ENCODE results near the gene KRT4. TPM values are rescaled to one million over a fixed set of nuclear protein-coding genes. Genes with fewer than 3 reads are reported as not detected.

The KRT4 gene
- polyA plus RNA-seq, 1 donor from 2014 or later: not detected

GRCh38 chr12:52765702-52766101 is 48.2 kb downstream of the KRT4 start:
- Histone ChIP-seq H3K79me2 (replicated peaks; ENCODE audit: insufficient read depth, low read length) (no peaks in the 10 kb centered on the region), H3K27ac (ENCODE audit: low read length) (no peak overlapping the region), H3K4me2 (ENCODE audit: low read length) (no peak overlapping the region), H3K27me3 (ENCODE audit: insufficient read depth, low read depth, low read length) (no peaks in the 10 kb centered on the region), H3K9me3 (ENCODE audit: low read length) (no peaks in the 10 kb centered on the region), H3K9ac (ENCODE audit: low read length) (no peak overlapping the region), H3F3A (ENCODE audit: insufficient read depth, low read length, poor library complexity, severe bottlenecking) (no peaks in the 10 kb centered on the region), H2AFZ (ENCODE audit: low read depth, low read length) (no peak overlapping the region), H3K9me2 (ENCODE audit: insufficient read depth, low read length) (no peaks in the 10 kb centered on the region), H4K20me1 (ENCODE audit: insufficient read depth) (no peaks in the 10 kb centered on the region), H3K4me3 (ENCODE audit: low read length) (no peak overlapping the region), H3K36me3 (ENCODE audit: insufficient read depth, low read length) (no peaks in the 10 kb centered on the region)
- TF ChIP-seq, protein P1, sequence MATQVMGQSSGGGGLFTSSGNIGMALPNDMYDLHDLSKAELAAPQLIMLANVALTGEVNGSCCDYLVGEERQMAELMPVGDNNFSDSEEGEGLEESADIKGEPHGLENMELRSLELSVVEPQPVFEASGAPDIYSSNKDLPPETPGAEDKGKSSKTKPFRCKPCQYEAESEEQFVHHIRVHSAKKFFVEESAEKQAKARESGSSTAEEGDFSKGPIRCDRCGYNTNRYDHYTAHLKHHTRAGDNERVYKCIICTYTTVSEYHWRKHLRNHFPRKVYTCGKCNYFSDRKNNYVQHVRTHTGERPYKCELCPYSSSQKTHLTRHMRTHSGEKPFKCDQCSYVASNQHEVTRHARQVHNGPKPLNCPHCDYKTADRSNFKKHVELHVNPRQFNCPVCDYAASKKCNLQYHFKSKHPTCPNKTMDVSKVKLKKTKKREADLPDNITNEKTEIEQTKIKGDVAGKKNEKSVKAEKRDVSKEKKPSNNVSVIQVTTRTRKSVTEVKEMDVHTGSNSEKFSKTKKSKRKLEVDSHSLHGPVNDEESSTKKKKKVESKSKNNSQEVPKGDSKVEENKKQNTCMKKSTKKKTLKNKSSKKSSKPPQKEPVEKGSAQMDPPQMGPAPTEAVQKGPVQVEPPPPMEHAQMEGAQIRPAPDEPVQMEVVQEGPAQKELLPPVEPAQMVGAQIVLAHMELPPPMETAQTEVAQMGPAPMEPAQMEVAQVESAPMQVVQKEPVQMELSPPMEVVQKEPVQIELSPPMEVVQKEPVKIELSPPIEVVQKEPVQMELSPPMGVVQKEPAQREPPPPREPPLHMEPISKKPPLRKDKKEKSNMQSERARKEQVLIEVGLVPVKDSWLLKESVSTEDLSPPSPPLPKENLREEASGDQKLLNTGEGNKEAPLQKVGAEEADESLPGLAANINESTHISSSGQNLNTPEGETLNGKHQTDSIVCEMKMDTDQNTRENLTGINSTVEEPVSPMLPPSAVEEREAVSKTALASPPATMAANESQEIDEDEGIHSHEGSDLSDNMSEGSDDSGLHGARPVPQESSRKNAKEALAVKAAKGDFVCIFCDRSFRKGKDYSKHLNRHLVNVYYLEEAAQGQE (IDR thresholded peaks at IDR 0.05; ENCODE audit: borderline replicate concordance): no peak
- TF ChIP-seq CTCF (IDR thresholded peaks at IDR 0.05; ENCODE audit: poor library complexity, severe bottlenecking) (no peak), EZH2 (IDR thresholded peaks at IDR 0.05; ENCODE audit: borderline replicate concordance, insufficient read depth, low read length, poor library complexity, severe bottlenecking) (no peak), POLR2AphosphoS5 (IDR thresholded peaks at IDR 0.05) (no peak), EP300 (conservative IDR thresholded peaks at IDR 0.05; ENCODE audit: poor library complexity, severe bottlenecking) (no peak), TAF1 (IDR thresholded peaks at IDR 0.05; ENCODE audit: low read depth) (no peak), SMC3 (conservative IDR thresholded peaks at IDR 0.05; ENCODE audit: poor library complexity) (no peak), RAD21 (conservative IDR thresholded peaks at IDR 0.05) (no peak), MXI1 (conservative IDR thresholded peaks at IDR 0.05; ENCODE audit: poor library complexity, severe bottlenecking) (no peak)

DNA sequence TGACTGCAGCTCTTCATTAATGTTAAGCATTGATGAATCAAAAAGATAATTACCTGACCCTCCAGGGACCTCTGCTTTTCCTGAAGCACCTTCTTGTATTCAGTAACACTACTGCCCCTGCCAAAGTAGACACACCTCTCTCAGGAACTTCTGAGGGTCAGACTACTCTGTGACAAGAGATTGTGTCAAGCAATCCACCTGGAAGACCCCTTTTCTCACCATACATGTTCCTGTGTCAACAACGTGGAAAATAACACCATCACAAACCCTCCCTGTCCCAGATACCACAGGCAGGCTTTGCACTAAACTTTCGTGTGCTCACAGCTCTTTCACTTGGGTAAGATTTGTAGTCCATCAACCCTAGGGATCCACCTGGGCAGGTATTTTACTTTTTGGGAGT is 49.9 kb downstream of the KRT4 start:
- Histone ChIP-seq H3K36me3 (ENCODE audit: insufficient read depth, low read length) (no peaks in the 10 kb centered on the region), H3K27me3 (ENCODE audit: insufficient read depth, low read depth, low read length) (no peaks in the 10 kb centered on the region), H3K4me2 (ENCODE audit: low read length) (no peak overlapping the region), H3F3A (ENCODE audit: insufficient read depth, low read length, poor library complexity, severe bottlenecking) (no peaks in the 10 kb centered on the region), H3K4me3 (ENCODE audit: low read length) (no peak overlapping the region), H3K9me3 (ENCODE audit: low read length) (peaks cover 7% of the 10 kb centered on the region), H3K9me2 (ENCODE audit: insufficient read depth, low read length) (no peaks in the 10 kb centered on the region), H3K79me2 (replicated peaks; ENCODE audit: insufficient read depth, low read length) (no peaks in the 10 kb centered on the region), H4K20me1 (ENCODE audit: insufficient read depth) (no peaks in the 10 kb centered on the region), H3K9ac (ENCODE audit: low read length) (no peak overlapping the region), H2AFZ (ENCODE audit: low read depth, low read length) (no peak overlapping the region), H3K27ac (ENCODE audit: low read length) (no peak overlapping the region)
- TF ChIP-seq MXI1 (conservative IDR thresholded peaks at IDR 0.05; ENCODE audit: poor library complexity, severe bottlenecking) (no peak), EP300 (conservative IDR thresholded peaks at IDR 0.05; ENCODE audit: poor library complexity, severe bottlenecking) (no peak), EZH2 (IDR thresholded peaks at IDR 0.05; ENCODE audit: borderline replicate concordance, insufficient read depth, low read length, poor library complexity, severe bottlenecking) (no peak), SMC3 (conservative IDR thresholded peaks at IDR 0.05; ENCODE audit: poor library complexity) (no peak), CTCF (IDR thresholded peaks at IDR 0.05; ENCODE audit: poor library complexity, severe bottlenecking) (no peak)
- TF ChIP-seq, protein P1 (IDR thresholded peaks at IDR 0.05; ENCODE audit: borderline replicate concordance): no peak

All from neural cell (in vitro differentiated cells).